DOHH2 (cell line): ENCODE data around the gene GK.

ENCODE experiments used
- H3F3A ChIP-seq: fragments of 200-600 bp; sonication (generic), shearing (Covaris generic); 2 replicates; pipeline ENCODE4 v1.6.0; 2016; ENCODE audit warnings: antibody characterized with exemption, mild to moderate bottlenecking; ENCODE audit not compliant: control insufficient read depth, insufficient read depth
- H3K27ac ChIP-seq: fragments of 200-600 bp; sonication (generic); 2 replicates; pipeline ENCODE4 v1.5.1; 2014; ENCODE audit warnings: low read depth, mild to moderate bottlenecking, low read length, moderate library complexity
- H3K27me3 ChIP-seq: fragments of 200-600 bp; sonication (generic); 2 replicates; pipeline ENCODE4 v1.6.1; 2014; ENCODE audit warnings: mild to moderate bottlenecking, low read length, mixed read lengths; ENCODE audit not compliant: control insufficient read depth
- H3K36me3 ChIP-seq: fragments of 200-600 bp; sonication (generic); 2 replicates; pipeline ENCODE4 v1.6.1; 2014; ENCODE audit warnings: mild to moderate bottlenecking, low read length, moderate library complexity, mixed read lengths; ENCODE audit not compliant: control insufficient read depth
- H3K4me1 ChIP-seq: fragments of 200-600 bp; sonication (generic); 2 replicates; pipeline ENCODE4 v1.6.1; 2014; ENCODE audit warnings: mild to moderate bottlenecking, low read length, mixed read lengths; ENCODE audit not compliant: control insufficient read depth
- H3K4me2 ChIP-seq: fragments of 200-600 bp; sonication (generic); 2 replicates; pipeline ENCODE4 v1.6.0; 2014; ENCODE audit warnings: mild to moderate bottlenecking, low read length, moderate library complexity
- H3K4me3 ChIP-seq: fragments of 200-600 bp; sonication (generic); 2 replicates; pipeline ENCODE4 v1.5.1; 2014; ENCODE audit warnings: mild to moderate bottlenecking, low read length, mixed read lengths
- H3K79me2 ChIP-seq: fragments of 200-600 bp; sonication (generic); 2 replicates; pipeline ENCODE4 v1.6.1; 2014; ENCODE audit warnings: mild to moderate bottlenecking, low read length, mixed read lengths; ENCODE audit not compliant: control insufficient read depth
- H3K9me2 ChIP-seq: fragments of 200-600 bp; sonication (generic); replicated peaks from 2 replicates; pipeline ENCODE4 v1.6.1; 2014; ENCODE audit warnings: mild to moderate bottlenecking, low read length, mixed read lengths; ENCODE audit not compliant: control insufficient read depth
- H3K9me3 ChIP-seq: fragments of 200-600 bp; sonication (generic); 2 replicates; pipeline ENCODE4 v1.6.1; 2014; ENCODE audit warnings: antibody characterized with exemption, low read length, mixed read lengths; ENCODE audit not compliant: control insufficient read depth, insufficient read depth
- H4K20me1 ChIP-seq: fragments of 200-600 bp; sonication (generic); 2 replicates; pipeline ENCODE4 v1.6.0; 2014; ENCODE audit warnings: low read depth, mild to moderate bottlenecking, antibody characterized with exemption, low read length, moderate library complexity; ENCODE audit not compliant: control insufficient read depth, insufficient read depth
- CTCF ChIP-seq: fragments of 200-600 bp; sonication (generic); IDR thresholded peaks from one replicate; pipeline ENCODE4 v1.5.1; 2014; ENCODE audit warnings: antibody characterized with exemption, mild to moderate bottlenecking, low read depth, low read length; ENCODE audit not compliant: poor library complexity, severe bottlenecking
- EZH2phosphoT487 ChIP-seq: fragments of 200-600 bp; sonication (generic); IDR thresholded peaks from 2 replicates; pipeline ENCODE4 v1.6.1; 2017; ENCODE audit warnings: borderline replicate concordance, mild to moderate bottlenecking, antibody characterized with exemption, low read length, moderate library complexity, mixed read lengths

Gene GK

GRCh38 chrX:30733852-30734660 is 80.8 kb downstream of the GK start:
- no peaks in the 10 kb centered on the region for H3F3A ChIP-seq
- H3K4me3 ChIP-seq, result no peak overlapping the region
- H3K4me1 ChIP-seq, result no peaks in the 10 kb centered on the region
- no peaks in the 10 kb centered on the region for H3K27me3 ChIP-seq
- H3K9me2 ChIP-seq, result no peaks in the 10 kb centered on the region
- H3K27ac ChIP-seq, result no peak overlapping the region
- no peaks in the 10 kb centered on the region for H3K79me2 ChIP-seq
- H3K9me3 ChIP-seq, result no peaks in the 10 kb centered on the region
- H3K4me2 ChIP-seq, result no peak overlapping the region
- no peaks in the 10 kb centered on the region for H3K36me3 ChIP-seq
- no peak for TF ChIP-seq CTCF
- TF ChIP-seq EZH2phosphoT487, result no peak
- H4K20me1 ChIP-seq, result no peaks in the 10 kb centered on the region

DNA sequence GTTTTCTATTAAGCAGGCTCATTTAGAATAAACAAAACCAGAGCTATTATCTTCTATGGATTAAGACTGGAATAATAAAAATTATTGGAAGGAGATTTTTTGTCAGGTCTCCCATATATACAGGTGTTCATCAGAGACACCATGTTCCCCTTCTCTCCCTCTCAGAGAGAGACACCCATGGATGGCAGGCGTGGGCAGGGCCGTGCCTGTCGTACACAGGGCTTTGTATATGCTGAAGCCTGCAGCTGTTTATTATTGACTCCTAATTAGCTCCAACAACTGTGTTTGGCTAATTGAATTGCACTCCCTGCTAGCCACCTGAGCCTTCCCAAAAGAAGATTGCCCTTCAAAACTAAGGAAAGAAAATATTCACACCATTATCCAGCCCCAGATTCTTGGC is 81.6 kb downstream of the GK start:
- H3K27ac ChIP-seq, result no peak overlapping the region

GRCh38 chrX:30735839-30736238 is 82.6 kb downstream of the GK start:
- H3K4me3 ChIP-seq, result no peak overlapping the region
- H3K4me2 ChIP-seq, result no peak overlapping the region
- no peaks in the 10 kb centered on the region for H3F3A ChIP-seq
- no peak overlapping the region for H3K27ac ChIP-seq
- no peaks in the 10 kb centered on the region for H4K20me1 ChIP-seq
- H3K9me3 ChIP-seq, result no peaks in the 10 kb centered on the region
- no peaks in the 10 kb centered on the region for H3K27me3 ChIP-seq
- no peaks in the 10 kb centered on the region for H3K79me2 ChIP-seq
- H3K9me2 ChIP-seq, result no peaks in the 10 kb centered on the region
- no peaks in the 10 kb centered on the region for H3K36me3 ChIP-seq
- TF ChIP-seq EZH2phosphoT487 (no peak), CTCF (peak; percentile 72)
- no peaks in the 10 kb centered on the region for H3K4me1 ChIP-seq

More for the DNA sequence above, 81.6 kb downstream of the GK start:
- TF ChIP-seq CTCF (no peak), EZH2phosphoT487 (no peak)
- Histone ChIP-seq H3K36me3 (no peaks in the 10 kb centered on the region), H3K4me1 (no peaks in the 10 kb centered on the region), H3K4me2 (no peak overlapping the region), H4K20me1 (no peaks in the 10 kb centered on the region), H3K79me2 (no peaks in the 10 kb centered on the region), H3K9me2 (no peaks in the 10 kb centered on the region), H3K4me3 (no peak overlapping the region), H3K9me3 (no peaks in the 10 kb centered on the region), H3K27me3 (no peaks in the 10 kb centered on the region), H3F3A (no peaks in the 10 kb centered on the region)
